Femur (tissue), 1 donor: ENCODE data around the gene FGR.
A peak's percentile ranks its signal among the peaks of the same experiment; 100 is the strongest.
"Not testable (repeated sequence)": the region's sequence is repeated elsewhere in the genome, so short reads cannot be mapped to it uniquely, and the experiment has no call there.

Experiments used
- DNase-seq: peaks from one replicate; pipeline ENCODE4 v3.0.0-alpha.2; 2017

FGR gene

GRCh38 chr1:27634177-27634984 is 604 bp downstream of the FGR start:
- peak; percentile 67 for DNase-seq

DNA sequence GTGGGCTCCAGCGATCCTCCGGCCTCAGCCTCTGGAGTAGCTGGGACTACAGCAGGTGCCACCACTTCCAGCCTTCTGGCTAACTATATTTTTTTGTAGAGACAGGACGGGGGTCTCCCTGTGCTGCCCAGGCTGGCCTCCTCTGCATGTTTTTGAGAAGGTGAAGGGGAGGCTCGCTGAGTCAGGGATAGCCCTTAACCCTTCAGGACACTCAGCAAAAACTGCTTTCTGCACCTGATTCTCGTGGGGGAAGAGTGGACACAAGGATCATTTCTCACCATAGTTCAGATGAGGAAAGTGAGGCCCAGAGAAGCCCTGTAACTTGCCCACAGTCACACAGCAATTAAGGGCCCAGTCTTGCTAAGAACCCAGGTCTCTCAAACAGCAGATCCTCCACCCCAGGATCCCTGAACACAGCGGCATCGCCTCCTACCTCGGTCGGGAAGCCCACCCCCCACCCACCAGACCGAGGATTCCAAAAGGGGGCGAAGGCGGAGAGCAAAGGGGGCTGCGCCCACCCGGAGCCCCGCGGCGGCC is 1.3 kb downstream of the FGR start:
- no peak for DNase-seq

- DNase-seq = no peak
Observed at GRCh38 chr1:27633298-27633610, 1.7 kb downstream of the FGR start.

DNA sequence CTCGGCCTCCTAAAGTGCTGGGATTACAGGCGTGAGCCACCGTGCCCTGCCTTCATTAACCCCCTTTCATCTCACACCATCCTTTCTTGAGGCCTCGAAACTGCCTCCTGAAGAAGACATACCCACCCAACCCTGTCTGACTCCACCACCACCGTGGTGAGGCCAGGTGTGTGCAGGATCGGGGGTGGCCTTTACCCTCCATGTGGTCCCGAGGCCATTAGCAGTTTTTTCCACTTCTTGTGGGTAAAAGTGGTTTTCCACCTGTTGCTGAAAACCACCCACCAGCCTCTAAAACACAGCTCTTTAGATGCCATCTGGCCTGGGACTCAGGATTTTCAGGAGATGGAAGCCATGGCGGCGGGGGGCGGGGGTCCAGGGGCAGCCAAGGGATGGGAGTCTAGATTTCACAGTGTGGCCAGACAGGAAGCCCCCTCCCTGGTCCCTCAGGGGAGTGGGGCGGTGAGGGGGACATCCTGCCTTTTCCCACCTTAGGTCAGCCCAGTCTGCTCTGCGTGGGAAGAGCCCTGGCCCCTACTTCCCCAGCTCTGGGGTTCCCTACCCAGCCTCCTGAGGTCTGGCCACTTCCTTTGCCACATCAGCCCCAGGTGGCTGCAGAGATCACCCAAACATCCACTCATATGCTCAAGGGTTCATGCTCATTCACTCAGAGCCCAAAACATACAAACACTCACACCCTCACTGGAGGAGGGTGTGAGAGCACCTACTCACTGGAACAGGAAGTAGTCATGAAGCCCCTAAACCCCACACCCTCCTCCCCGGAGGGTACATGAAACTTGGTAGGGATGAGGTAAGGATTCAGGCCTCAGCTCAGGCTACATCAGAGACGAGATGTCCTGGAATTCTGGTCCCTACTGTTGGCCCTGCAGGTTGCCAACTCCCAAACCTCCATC is 2.3 kb downstream of the FGR start:
- no peak for DNase-seq

DNA sequence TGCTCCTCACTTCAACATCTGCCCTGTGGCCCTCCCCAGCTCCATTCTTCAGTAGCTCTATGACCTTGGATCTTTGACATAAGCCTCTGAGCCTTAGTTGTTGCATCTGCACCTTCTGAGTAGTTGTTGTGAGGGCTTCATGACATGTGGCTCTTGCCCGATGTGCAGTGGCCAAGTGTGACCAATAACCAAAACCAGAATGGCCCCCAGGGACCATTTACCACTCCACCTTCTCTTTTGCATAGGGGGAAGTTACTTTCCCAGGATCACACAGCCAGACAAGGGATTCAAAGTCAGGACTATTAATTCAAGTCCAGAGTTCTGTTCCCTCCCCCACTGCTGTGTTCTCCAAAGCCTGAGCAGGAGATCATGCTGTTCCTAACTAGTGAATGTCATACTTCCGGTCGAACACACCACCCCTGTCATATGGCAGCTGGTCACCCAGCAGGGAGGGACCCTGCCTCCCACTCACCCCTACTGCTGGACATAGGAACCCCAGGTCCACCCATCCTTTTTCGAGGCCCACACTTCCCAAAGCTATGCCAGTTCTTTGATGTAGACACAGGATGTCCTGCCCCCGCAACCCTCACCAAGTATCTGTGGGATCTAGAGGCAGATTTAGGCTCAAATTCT is 4.0 kb downstream of the FGR start:
- DNase-seq = no peak

DNA sequence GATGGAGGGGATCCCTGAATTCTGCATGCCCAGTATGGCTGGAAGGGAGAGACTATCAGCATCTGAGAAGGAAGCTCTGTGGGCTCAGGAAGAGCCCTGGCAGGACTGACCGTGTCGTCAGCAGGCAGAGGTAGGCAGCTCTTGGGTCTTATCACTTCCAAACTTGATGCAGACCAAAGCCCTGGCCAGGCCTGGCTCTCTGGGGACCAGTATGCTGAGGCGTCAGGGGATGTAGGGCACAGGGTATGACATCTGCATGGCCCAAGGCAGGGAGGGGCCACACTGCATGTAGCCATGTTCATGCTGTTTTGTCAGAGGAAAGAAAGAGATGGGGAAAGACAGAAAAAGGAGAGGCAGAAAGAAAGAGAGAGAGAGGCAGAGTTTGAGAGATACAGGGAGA is 6.3 kb downstream of the FGR start:
- DNase-seq = no peak

- DNase-seq = not testable (repeated sequence)
Observed at GRCh38 chr1:27627733-27628132, 7.3 kb downstream of the FGR start.

- no peak for DNase-seq
Observed at GRCh38 chr1:27627061-27627460, 7.9 kb downstream of the FGR start.

- DNase-seq = peak; percentile 41
Observed at GRCh38 chr1:27626031-27626935, 8.7 kb downstream of the FGR start.

- no peak for DNase-seq
Observed at GRCh38 chr1:27624467-27625178, 10.4 kb downstream of the FGR start.

DNA sequence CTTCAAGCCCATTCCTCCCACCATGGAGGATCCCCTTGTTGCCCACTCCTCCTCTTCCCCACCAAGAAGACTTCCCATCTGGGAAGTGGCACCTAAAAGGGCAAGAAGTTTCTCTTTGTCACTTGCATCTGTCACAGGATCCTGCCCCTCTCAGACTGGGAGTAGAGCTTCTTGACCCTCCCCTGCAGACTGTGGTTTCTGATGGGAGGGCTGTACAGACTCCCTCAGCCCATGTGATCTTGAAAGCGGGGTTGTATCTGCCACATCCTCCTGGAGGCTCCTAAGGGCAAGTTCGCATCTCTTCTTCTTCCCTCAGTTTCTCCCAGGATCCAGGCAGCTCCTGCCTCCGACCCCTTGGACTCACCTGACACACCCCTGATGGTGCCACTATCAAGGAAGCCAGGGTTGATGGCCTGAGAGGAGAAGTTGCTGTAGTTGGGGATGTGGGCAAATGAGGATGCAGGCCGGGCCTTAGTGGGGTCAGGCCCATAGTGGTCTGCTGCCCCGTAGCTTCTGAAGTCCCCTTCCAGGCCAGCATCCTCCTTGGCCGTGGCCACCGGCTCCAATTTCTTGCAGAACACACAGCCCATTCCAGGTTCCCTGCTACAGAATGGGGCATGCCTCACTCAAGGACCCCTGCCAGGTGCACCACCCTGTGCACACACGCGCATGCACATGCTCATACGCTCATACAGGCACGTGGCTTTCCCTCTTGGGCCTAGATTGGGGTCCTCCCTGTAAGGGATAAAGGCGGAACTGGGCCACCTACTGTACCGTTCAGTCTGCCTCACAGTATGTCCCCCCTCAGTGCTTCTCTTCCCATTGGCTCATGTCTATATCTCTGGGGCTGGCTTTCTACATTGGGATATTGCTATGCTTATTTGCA is 11.4 kb downstream of the FGR start:
- no peak for DNase-seq

DNA sequence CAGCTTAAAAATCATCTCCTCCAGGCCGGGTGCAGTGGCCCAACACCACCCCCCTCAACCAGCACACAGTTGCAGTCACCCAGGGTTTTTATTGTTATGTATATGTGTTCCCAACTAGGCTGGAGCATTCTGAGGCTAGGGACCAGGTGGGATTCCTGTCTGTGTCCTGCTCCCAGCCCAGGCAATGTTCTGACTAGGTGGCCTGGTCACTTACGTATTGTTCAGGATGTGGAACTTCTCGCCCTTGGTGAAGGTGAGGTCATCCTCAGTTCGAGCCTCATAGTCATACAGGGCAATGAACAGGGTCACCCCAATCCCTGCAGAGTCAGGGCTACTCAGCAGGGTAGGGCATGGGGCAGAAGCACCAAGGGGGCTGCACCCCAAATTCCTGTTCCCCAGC is 12.2 kb downstream of the FGR start:
- no peak for DNase-seq

GRCh38 chr1:27621051-27621920 is 13.7 kb downstream of the FGR start:
- DNase-seq = no peak

DNA sequence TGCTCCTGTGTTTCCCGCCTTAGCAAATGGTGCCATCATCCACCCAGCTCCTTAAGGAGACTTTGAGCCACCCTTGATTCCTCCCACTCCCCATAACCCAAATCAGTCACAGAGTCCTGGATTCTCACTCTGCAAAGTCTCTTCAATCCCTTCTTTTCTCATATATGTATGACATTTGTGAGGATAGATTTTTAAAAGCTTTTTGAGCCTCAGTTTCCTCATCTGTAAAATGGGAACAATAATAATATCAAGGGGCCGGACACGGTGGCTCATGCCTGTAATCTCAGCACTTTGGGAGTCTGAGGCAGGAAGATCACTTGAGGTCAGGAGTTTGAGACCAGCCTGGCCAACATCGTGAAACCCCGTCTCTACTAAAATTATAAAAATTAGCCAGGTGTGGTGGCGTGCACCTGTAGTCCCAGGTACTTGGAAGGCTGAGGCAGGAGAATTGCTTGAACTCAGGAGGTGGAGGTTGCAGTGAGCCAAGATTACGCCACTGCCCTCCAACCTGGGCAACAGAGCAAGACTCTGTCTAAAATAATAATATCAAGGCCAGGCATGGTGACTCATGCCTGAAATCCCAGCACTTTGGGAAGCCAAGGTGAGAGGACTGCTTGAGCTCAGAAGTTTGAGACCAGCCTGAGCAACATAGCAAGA is 15.1 kb downstream of the FGR start:
- not testable (repeated sequence) for DNase-seq

DNA sequence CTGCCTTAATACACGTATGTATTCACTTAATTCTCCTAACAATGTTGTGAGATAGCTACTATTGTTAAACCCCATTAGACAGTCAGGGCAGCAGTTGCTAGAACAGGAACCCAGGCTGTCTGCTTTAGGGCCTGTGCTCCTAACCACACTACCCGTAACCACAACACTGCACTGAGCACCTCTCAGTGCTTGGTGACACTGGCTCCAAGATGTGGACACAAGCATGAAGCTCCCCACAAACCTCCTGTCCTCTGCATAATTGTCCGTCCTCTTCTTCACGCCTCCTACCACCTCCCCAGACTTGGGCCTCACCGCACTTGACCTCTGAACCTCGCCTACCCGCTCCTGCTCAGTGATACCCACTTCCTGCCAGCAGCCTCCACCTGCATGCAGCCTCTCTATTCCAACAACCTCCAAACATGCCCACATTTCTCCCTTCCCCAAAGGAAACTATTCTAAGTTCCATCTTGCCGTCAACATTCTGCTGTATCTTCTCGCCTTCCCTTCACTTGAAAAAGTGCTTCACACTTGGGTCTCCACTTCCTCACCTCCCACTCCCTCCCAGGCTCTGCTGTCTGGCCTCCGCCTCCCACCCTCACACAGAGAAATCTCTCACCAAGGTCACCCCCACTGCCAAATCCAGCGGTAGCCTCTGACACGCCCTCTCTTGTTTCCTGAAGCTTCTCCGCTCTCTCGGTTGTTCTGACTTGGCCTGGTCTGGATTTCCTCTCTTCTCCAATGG is 16.5 kb downstream of the FGR start:
- peak; percentile 21 for DNase-seq

DNA sequence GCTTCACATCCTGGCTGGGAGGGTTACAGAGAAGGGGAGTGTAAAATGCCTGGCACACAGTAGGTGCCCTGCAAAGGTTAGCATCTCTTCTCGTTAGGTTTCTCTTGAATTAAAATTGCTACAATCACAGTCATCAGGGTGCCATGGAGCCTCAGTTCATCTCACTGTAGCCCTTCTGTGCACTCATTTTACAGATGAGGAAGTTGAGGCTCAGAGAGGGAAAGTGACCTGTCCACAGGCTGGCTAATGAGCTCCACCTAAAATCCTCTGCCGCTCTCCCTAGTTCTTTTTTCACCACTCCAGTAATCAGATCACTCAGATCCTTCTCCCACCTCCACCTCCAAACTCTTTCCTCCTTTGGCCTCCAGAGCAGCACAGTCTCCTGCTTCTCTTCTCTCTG is 17.6 kb downstream of the FGR start:
- DNase-seq = no peak

GRCh38 chr1:27616441-27616840 is 18.5 kb downstream of the FGR start:
- peak; percentile 20 for DNase-seq
